ENCODE measurements around the gene DENND1A.

Gene DENND1A

GRCh38 chr9:123631862-123632261 lies 298.1 kb downstream of the DENND1A start:
- Histone ChIP-seq H3K9ac (no peak overlapping the region), H3K79me2 (no peaks in the 10 kb centered on the region), H3K4me2 (ENCODE audit: low read length) (no peak overlapping the region), H3K4me3 (ENCODE audit: low read depth, low read length) (no peak overlapping the region), H2AFZ (no peak overlapping the region), H3K36me3 (ENCODE audit: control insufficient read depth, insufficient read depth, low read length) (no peaks in the 10 kb centered on the region), H3K9me3 (ENCODE audit: control insufficient read depth, low read length) (no peaks in the 10 kb centered on the region), H3K27me3 (ENCODE audit: control insufficient read depth, insufficient read depth, low read length) (no peaks in the 10 kb centered on the region), H3K27ac (no peak overlapping the region), H3K4me1 (no peaks in the 10 kb centered on the region)
- no peak for TF ChIP-seq CTCF (IDR thresholded peaks at IDR 0.05)

GRCh38 chr9:123630233-123630632 lies 299.7 kb downstream of the DENND1A start:
- no peak overlapping the region for H2AFZ ChIP-seq
- no peaks in the 10 kb centered on the region for H3K27me3 ChIP-seq (ENCODE audit: control insufficient read depth, insufficient read depth, low read length)
- H3K4me1 ChIP-seq = no peaks in the 10 kb centered on the region
- no peak overlapping the region for H3K4me3 ChIP-seq (ENCODE audit: low read depth, low read length)
- H3K9me3 ChIP-seq (ENCODE audit: control insufficient read depth, low read length) = no peaks in the 10 kb centered on the region
- H3K9ac ChIP-seq = no peak overlapping the region
- H3K79me2 ChIP-seq = no peaks in the 10 kb centered on the region
- no peak overlapping the region for H3K27ac ChIP-seq
- no peak overlapping the region for H3K4me2 ChIP-seq (ENCODE audit: low read length)
- no peaks in the 10 kb centered on the region for H3K36me3 ChIP-seq (ENCODE audit: control insufficient read depth, insufficient read depth, low read length)
- no peak for TF ChIP-seq CTCF (IDR thresholded peaks at IDR 0.05)

- Histone ChIP-seq H3K9me3 (ENCODE audit: control insufficient read depth, low read length) (no peaks in the 10 kb centered on the region), H3K4me2 (ENCODE audit: low read length) (no peak overlapping the region), H3K4me1 (no peaks in the 10 kb centered on the region), H3K9ac (no peak overlapping the region), H3K79me2 (no peaks in the 10 kb centered on the region), H3K27ac (no peak overlapping the region), H3K27me3 (ENCODE audit: control insufficient read depth, insufficient read depth, low read length) (no peaks in the 10 kb centered on the region), H3K4me3 (ENCODE audit: low read depth, low read length) (no peak overlapping the region), H3K36me3 (ENCODE audit: control insufficient read depth, insufficient read depth, low read length) (no peaks in the 10 kb centered on the region), H2AFZ (no peak overlapping the region)
- TF ChIP-seq CTCF (IDR thresholded peaks at IDR 0.05) = no peak
These were observed 300.4 kb downstream of the DENND1A start for GRCh38 chr9:123629531-123629930.

GRCh38 chr9:123622711-123623241 lies 307.1 kb downstream of the DENND1A start:
- no peaks in the 10 kb centered on the region for H3K4me1 ChIP-seq
- no peak for TF ChIP-seq CTCF (IDR thresholded peaks at IDR 0.05)
- H3K9me3 ChIP-seq (ENCODE audit: control insufficient read depth, low read length) = no peaks in the 10 kb centered on the region
- no peaks in the 10 kb centered on the region for H3K27me3 ChIP-seq (ENCODE audit: control insufficient read depth, insufficient read depth, low read length)
- no peak overlapping the region for H3K9ac ChIP-seq
- no peak overlapping the region for H3K4me3 ChIP-seq (ENCODE audit: low read depth, low read length)
- no peaks in the 10 kb centered on the region for H3K79me2 ChIP-seq
- no peak overlapping the region for H3K4me2 ChIP-seq (ENCODE audit: low read length)
- H2AFZ ChIP-seq = no peak overlapping the region
- H3K27ac ChIP-seq = no peak overlapping the region
- H3K36me3 ChIP-seq (ENCODE audit: control insufficient read depth, insufficient read depth, low read length) = no peaks in the 10 kb centered on the region

GRCh38 chr9:123620239-123620638 lies 309.7 kb downstream of the DENND1A start:
- Histone ChIP-seq H3K79me2 (no peaks in the 10 kb centered on the region), H3K4me3 (ENCODE audit: low read depth, low read length) (no peak overlapping the region), H3K4me1 (no peaks in the 10 kb centered on the region), H3K27ac (no peak overlapping the region), H3K27me3 (ENCODE audit: control insufficient read depth, insufficient read depth, low read length) (no peaks in the 10 kb centered on the region), H3K9ac (no peak overlapping the region), H3K36me3 (ENCODE audit: control insufficient read depth, insufficient read depth, low read length) (no peaks in the 10 kb centered on the region), H3K9me3 (ENCODE audit: control insufficient read depth, low read length) (no peaks in the 10 kb centered on the region), H2AFZ (no peak overlapping the region), H3K4me2 (ENCODE audit: low read length) (no peak overlapping the region)
- TF ChIP-seq CTCF (IDR thresholded peaks at IDR 0.05) = no peak
